ENCODE measurements around the gene PDCD11. TPM values are rescaled to one million over a fixed set of nuclear protein-coding genes. Genes with fewer than 3 reads are reported as not detected.
"Not testable (repeated sequence)": the region's sequence is repeated elsewhere in the genome, so short reads cannot be mapped to it uniquely, and the experiment has no call there.

The PDCD11 gene, protein sequence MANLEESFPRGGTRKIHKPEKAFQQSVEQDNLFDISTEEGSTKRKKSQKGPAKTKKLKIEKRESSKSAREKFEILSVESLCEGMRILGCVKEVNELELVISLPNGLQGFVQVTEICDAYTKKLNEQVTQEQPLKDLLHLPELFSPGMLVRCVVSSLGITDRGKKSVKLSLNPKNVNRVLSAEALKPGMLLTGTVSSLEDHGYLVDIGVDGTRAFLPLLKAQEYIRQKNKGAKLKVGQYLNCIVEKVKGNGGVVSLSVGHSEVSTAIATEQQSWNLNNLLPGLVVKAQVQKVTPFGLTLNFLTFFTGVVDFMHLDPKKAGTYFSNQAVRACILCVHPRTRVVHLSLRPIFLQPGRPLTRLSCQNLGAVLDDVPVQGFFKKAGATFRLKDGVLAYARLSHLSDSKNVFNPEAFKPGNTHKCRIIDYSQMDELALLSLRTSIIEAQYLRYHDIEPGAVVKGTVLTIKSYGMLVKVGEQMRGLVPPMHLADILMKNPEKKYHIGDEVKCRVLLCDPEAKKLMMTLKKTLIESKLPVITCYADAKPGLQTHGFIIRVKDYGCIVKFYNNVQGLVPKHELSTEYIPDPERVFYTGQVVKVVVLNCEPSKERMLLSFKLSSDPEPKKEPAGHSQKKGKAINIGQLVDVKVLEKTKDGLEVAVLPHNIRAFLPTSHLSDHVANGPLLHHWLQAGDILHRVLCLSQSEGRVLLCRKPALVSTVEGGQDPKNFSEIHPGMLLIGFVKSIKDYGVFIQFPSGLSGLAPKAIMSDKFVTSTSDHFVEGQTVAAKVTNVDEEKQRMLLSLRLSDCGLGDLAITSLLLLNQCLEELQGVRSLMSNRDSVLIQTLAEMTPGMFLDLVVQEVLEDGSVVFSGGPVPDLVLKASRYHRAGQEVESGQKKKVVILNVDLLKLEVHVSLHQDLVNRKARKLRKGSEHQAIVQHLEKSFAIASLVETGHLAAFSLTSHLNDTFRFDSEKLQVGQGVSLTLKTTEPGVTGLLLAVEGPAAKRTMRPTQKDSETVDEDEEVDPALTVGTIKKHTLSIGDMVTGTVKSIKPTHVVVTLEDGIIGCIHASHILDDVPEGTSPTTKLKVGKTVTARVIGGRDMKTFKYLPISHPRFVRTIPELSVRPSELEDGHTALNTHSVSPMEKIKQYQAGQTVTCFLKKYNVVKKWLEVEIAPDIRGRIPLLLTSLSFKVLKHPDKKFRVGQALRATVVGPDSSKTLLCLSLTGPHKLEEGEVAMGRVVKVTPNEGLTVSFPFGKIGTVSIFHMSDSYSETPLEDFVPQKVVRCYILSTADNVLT (N-terminal part only)
- total RNA-seq = 38.7 and 44.5 TPM in 2 replicates

DNA sequence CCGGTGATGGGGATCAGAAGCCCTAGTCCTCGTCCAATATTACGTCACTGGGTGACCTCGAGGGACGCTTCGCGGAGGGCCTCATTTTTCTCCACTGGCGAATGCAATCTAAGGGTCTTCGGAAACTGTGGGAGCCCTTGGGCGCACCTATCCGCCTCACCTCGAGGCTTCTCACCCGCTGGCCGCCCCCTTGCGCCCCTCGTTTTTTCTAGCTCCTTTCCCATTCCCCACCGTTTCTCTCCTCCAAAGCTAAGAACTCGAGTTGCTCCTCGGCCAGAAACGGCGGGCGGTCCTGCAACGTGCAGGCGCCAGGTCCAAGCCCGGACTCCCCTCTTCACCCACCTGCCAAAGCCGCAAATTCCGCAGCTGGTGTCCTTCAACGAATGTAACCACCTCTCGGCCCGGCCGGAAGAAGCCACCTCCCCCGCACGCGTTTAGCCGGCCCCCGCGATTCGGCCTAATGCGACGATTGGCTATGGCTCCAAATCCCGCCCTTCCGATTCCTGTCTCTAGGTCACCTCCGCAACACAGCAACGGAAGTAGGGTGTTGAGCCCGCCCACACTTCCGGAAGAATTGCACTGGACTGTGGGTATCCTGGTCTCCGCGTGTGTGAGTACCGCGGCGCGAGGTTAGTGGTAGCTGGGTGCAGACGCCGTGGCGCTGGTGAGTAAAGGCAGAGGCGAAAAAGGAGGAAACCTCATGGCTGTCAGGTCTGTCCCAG, at the start of gene PDCD11, which contains the start of gene ATP5MK:
PDCD11 (plus strand) TSS at position 560 of the 722 bp plus-strand sequence. CDS start 1,801 bp downstream, outside the sequence.
ATP5MK (minus strand) TSS at position 409 of the 722 bp plus-strand sequence. CDS start 4,018 bp downstream, outside the sequence.
- Histone ChIP-seq H3K36me3 (ENCODE audit: control insufficient read depth, insufficient read depth, low read length) (peaks cover 17% of the 10 kb centered on the region), H3K4me3 (ENCODE audit: low read depth, low read length) (peak within 1 kb of the TSS; percentile 77), H3K27me3 (ENCODE audit: control insufficient read depth, insufficient read depth, low read length) (no peaks in the 10 kb centered on the region)
- TF ChIP-seq, protein P1, sequence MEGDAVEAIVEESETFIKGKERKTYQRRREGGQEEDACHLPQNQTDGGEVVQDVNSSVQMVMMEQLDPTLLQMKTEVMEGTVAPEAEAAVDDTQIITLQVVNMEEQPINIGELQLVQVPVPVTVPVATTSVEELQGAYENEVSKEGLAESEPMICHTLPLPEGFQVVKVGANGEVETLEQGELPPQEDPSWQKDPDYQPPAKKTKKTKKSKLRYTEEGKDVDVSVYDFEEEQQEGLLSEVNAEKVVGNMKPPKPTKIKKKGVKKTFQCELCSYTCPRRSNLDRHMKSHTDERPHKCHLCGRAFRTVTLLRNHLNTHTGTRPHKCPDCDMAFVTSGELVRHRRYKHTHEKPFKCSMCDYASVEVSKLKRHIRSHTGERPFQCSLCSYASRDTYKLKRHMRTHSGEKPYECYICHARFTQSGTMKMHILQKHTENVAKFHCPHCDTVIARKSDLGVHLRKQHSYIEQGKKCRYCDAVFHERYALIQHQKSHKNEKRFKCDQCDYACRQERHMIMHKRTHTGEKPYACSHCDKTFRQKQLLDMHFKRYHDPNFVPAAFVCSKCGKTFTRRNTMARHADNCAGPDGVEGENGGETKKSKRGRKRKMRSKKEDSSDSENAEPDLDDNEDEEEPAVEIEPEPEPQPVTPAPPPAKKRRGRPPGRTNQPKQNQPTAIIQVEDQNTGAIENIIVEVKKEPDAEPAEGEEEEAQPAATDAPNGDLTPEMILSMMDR (IDR thresholded peaks at IDR 0.05; ENCODE audit: insufficient read depth, low read length, severe bottlenecking) = peak; percentile 49
- peak; percentile 97 for DNase-seq (ENCODE audit: low read depth)
- FAIRE-seq = no peak

DNA sequence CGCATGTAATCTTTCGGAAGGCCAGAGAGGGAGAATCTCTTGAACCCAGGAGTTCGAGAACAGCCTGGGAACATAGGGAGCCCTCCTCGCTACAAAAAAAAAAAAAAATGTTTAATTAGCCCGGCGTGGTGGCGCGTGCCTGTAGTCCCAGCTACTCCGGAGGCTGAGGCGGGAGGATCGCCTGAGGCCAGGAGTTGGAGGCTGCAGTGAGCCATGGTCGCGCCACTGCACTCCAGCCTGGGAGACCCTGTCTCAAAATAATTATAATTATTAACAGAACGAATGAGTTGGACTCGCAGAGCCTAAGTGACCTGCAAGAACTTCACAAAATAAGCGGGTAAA, 46.3 kb upstream of the PDCD11 start:
- H3K27me3 ChIP-seq (ENCODE audit: control insufficient read depth, insufficient read depth, low read length) = no peaks in the 10 kb centered on the region
- H3K36me3 ChIP-seq (ENCODE audit: control insufficient read depth, insufficient read depth, low read length) = peaks cover 1% of the 10 kb centered on the region
- FAIRE-seq (no peak), DNase-seq (ENCODE audit: low read depth) (no peak)
- peak overlapping the region; percentile 80 for H3K4me3 ChIP-seq (ENCODE audit: low read depth, low read length)
- TF ChIP-seq, protein P1 (IDR thresholded peaks at IDR 0.05; ENCODE audit: insufficient read depth, low read length, severe bottlenecking) = no peak

DNA sequence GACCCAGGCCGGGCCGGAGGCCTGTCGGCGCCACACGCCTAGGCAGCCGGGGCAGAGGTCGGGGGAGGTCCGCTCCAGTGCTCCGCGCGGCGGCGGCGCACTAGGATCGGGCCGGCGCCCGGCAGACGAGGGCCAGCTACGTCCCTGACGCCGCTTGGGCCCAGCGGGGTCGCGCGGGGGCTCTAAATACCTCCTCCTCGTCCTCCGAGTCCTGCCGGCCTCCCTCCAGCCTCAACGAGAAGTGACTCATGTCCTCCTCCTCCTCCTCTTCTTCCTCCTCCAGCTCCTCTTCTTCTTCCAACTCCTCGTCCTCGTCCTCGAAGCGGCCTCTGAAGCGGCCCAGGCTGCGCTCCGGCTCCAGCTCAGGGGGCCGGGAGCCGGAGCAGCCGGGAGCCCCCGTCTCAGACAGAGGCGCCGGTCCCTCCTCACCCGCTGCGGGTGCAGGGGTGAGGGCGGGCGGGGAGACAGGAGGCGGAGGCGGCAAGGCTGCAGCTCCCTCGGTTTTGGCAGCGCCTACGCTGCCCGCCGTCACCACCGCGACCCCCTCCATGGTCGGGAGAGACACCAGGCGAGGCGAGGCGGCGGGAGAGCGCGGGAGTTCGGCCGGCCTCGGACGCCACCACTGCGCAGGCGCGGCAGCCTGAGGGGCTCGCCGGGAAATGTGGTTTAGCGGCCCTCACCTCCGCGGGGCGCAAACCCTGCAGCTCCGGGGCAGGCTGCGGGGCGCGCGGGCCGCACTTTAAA, 45.7 kb upstream of the PDCD11 start, which contains the start of gene PCGF6:
PCGF6 (minus strand) TSS at position 624 of the 744 bp plus-strand sequence; CDS start at position 550, 74 bp downstream.
- Histone ChIP-seq H3K27me3 (ENCODE audit: control insufficient read depth, insufficient read depth, low read length) (no peaks in the 10 kb centered on the region), H3K4me3 (ENCODE audit: low read depth, low read length) (peak within 1 kb of the TSS; percentile 80), H3K36me3 (ENCODE audit: control insufficient read depth, insufficient read depth, low read length) (no peaks in the 10 kb centered on the region)
- FAIRE-seq (no peak), DNase-seq (ENCODE audit: low read depth) (peak; percentile 42)
- TF ChIP-seq, protein P1 (IDR thresholded peaks at IDR 0.05; ENCODE audit: insufficient read depth, low read length, severe bottlenecking) = peak; percentile 3

DNA sequence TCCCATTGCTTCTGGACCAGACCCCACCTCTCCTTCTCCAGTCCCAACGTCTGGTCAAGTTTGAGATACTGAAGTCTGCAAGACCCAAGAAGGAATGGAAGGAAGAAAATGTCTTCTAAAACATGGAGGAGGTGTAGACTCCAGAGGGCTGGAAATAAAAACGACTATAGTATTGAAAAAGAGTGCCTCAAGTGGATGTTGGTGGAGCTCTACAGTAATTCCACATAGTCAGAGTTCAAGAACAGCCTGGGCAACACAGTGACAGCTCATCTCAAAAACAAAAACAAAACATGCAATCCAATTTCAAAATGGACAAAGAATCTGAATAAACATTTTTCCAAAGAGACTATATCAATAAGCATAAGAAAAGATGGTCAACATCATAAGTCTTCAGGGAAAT, 43.1 kb upstream of the PDCD11 start:
- DNase-seq (ENCODE audit: low read depth) (no peak), FAIRE-seq (no peak)
- Histone ChIP-seq H3K4me3 (ENCODE audit: low read depth, low read length) (no peak overlapping the region), H3K36me3 (ENCODE audit: control insufficient read depth, insufficient read depth, low read length) (no peaks in the 10 kb centered on the region), H3K27me3 (ENCODE audit: control insufficient read depth, insufficient read depth, low read length) (no peaks in the 10 kb centered on the region)
- TF ChIP-seq, protein P1 (IDR thresholded peaks at IDR 0.05; ENCODE audit: insufficient read depth, low read length, severe bottlenecking) = no peak

DNA sequence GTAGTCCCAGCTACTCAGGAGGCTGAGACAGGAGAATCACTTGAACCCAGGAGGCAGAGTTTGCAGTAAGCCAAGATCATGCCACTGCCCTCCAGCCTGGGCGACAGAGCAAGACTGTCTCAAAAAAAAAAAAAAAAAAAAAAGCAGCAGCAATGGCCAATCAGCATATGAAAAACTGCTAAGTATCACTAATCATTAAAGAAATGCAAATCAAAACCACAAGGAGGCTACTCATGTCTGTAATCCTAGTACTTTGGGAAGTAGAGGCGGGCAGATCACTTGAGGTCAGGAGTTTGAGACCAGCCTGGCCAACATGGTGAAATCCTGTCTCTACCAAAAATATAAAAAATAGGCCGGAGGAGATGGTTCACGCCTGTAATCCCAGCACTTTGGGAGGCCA, 41.9 kb upstream of the PDCD11 start:
- DNase-seq (ENCODE audit: low read depth); H3K4me3 ChIP-seq (ENCODE audit: low read depth, low read length); H3K27me3 ChIP-seq (ENCODE audit: control insufficient read depth, insufficient read depth, low read length); H3K36me3 ChIP-seq (ENCODE audit: control insufficient read depth, insufficient read depth, low read length); FAIRE-seq: not testable (repeated sequence)

Data from bronchial epithelial cell (primary cell).